IPS-20b (cell line): ENCODE measurements around the gene BCL7A.
"Not testable (repeated sequence)": the region's sequence is repeated elsewhere in the genome, so short reads cannot be mapped to it uniquely, and the experiment has no call there.

ENCODE experiments used
- H3K27ac ChIP-seq: one replicate; pipeline ENCODE4 v1.5.1; 2013; ENCODE audit warnings: low read length
- H3K27me3 ChIP-seq: 2 replicates; pipeline ENCODE4 v1.6.1; 2013; ENCODE audit warnings: mild to moderate bottlenecking, low read length, inconsistent platforms; ENCODE audit not compliant: insufficient read depth
- H3K36me3 ChIP-seq: 2 replicates; pipeline ENCODE4 v1.6.1; 2013; ENCODE audit warnings: low read depth, mild to moderate bottlenecking, inconsistent platforms, low read length, moderate library complexity; ENCODE audit not compliant: insufficient read depth
- H3K4me1 ChIP-seq: 2 replicates; pipeline ENCODE4 v1.6.1; 2013; ENCODE audit warnings: mild to moderate bottlenecking, control low read depth, inconsistent platforms, low read length, moderate library complexity; ENCODE audit not compliant: insufficient read depth
- H3K4me3 ChIP-seq: 2 replicates; pipeline ENCODE4 v1.5.1; 2013; ENCODE audit warnings: mild to moderate bottlenecking, low read length, inconsistent platforms
- H3K9ac ChIP-seq: 2 replicates; pipeline ENCODE4 v1.6.1; 2013; ENCODE audit warnings: low read depth, mild to moderate bottlenecking, inconsistent platforms, low read length, moderate library complexity
- H3K9me3 ChIP-seq: 2 replicates; pipeline ENCODE4 v1.6.1; 2013; ENCODE audit warnings: mild to moderate bottlenecking, low read depth, low read length, inconsistent platforms; ENCODE audit not compliant: insufficient read depth

The BCL7A gene

GRCh38 chr12:122096591-122097149 lies 75.0 kb downstream of the BCL7A start:
- no peak overlapping the region for H3K4me3 ChIP-seq
- no peaks in the 10 kb centered on the region for H3K9me3 ChIP-seq
- H3K9ac ChIP-seq = no peak overlapping the region
- no peaks in the 10 kb centered on the region for H3K36me3 ChIP-seq
- H3K4me1 ChIP-seq = peaks cover 7% of the 10 kb centered on the region; the same call in 1 of the 2 replicates
- no peak overlapping the region for H3K27ac ChIP-seq
- H3K27me3 ChIP-seq = no peaks in the 10 kb centered on the region

GRCh38 chr12:122097584-122097926 lies 75.9 kb downstream of the BCL7A start:
- H3K4me3 ChIP-seq = no peak overlapping the region

GRCh38 chr12:122097927-122098756 lies 76.5 kb downstream of the BCL7A start:
- Histone ChIP-seq H3K9me3 (no peaks in the 10 kb centered on the region), H3K36me3 (no peaks in the 10 kb centered on the region), H3K27ac (no peak overlapping the region), H3K27me3 (no peaks in the 10 kb centered on the region), H3K4me1 (peaks cover 7% of the 10 kb centered on the region; the same call in 1 of the 2 replicates), H3K4me3 (no peak overlapping the region), H3K9ac (no peak overlapping the region)

More at GRCh38 chr12:122097584-122097926, 75.9 kb downstream of the BCL7A start:
- Histone ChIP-seq H3K4me1 (peaks cover 7% of the 10 kb centered on the region; the same call in 1 of the 2 replicates), H3K27me3 (no peaks in the 10 kb centered on the region), H3K9me3 (no peaks in the 10 kb centered on the region), H3K27ac (no peak overlapping the region), H3K36me3 (no peaks in the 10 kb centered on the region), H3K9ac (no peak overlapping the region)

GRCh38 chr12:122099280-122099749 lies 77.6 kb downstream of the BCL7A start:
- Histone ChIP-seq H3K4me1 (peaks cover 7% of the 10 kb centered on the region; the same call in 1 of the 2 replicates), H3K9ac (no peak overlapping the region), H3K36me3 (no peaks in the 10 kb centered on the region), H3K27ac (no peak overlapping the region), H3K9me3 (no peaks in the 10 kb centered on the region), H3K27me3 (no peaks in the 10 kb centered on the region), H3K4me3 (no peak overlapping the region)

GRCh38 chr12:122099856-122100255 lies 78.2 kb downstream of the BCL7A start:
- Histone ChIP-seq H3K4me3 (no peak overlapping the region), H3K9ac (no peak overlapping the region), H3K36me3 (no peaks in the 10 kb centered on the region), H3K9me3 (no peaks in the 10 kb centered on the region), H3K4me1 (peaks cover 7% of the 10 kb centered on the region; the same call in 1 of the 2 replicates), H3K27ac (no peak overlapping the region), H3K27me3 (no peaks in the 10 kb centered on the region)

GRCh38 chr12:122100568-122100967 lies 78.9 kb downstream of the BCL7A start:
- Histone ChIP-seq H3K9me3 (no peaks in the 10 kb centered on the region), H3K4me1 (peaks cover 7% of the 10 kb centered on the region; the same call in 1 of the 2 replicates), H3K27ac (no peak overlapping the region), H3K4me3 (no peak overlapping the region), H3K27me3 (no peaks in the 10 kb centered on the region), H3K36me3 (no peaks in the 10 kb centered on the region), H3K9ac (no peak overlapping the region)

- no peaks in the 10 kb centered on the region for H3K9me3 ChIP-seq
- H3K4me3 ChIP-seq = no peak overlapping the region
- no peaks in the 10 kb centered on the region for H3K27me3 ChIP-seq
- no peak overlapping the region for H3K27ac ChIP-seq
- H3K4me1 ChIP-seq = peaks cover 7% of the 10 kb centered on the region; the same call in 1 of the 2 replicates
- no peaks in the 10 kb centered on the region for H3K36me3 ChIP-seq
- H3K9ac ChIP-seq = no peak overlapping the region
Observed at GRCh38 chr12:122102331-122102730, 80.6 kb downstream of the BCL7A start.

GRCh38 chr12:122104844-122105243 lies 83.2 kb downstream of the BCL7A start:
- H3K4me3 ChIP-seq = no peak overlapping the region
- H3K4me1 ChIP-seq = no peaks in the 10 kb centered on the region; the same call in 1 of the 2 replicates

GRCh38 chr12:122105496-122105895 lies 83.8 kb downstream of the BCL7A start:
- not testable (repeated sequence) for H3K9me3 ChIP-seq, H3K4me1 ChIP-seq, H3K27ac ChIP-seq, H3K4me3 ChIP-seq, H3K9ac ChIP-seq, H3K36me3 ChIP-seq, H3K27me3 ChIP-seq

More at GRCh38 chr12:122104844-122105243, 83.2 kb downstream of the BCL7A start:
- Histone ChIP-seq H3K27ac (no peak overlapping the region), H3K9me3 (no peaks in the 10 kb centered on the region), H3K36me3 (no peaks in the 10 kb centered on the region), H3K9ac (no peak overlapping the region), H3K27me3 (no peaks in the 10 kb centered on the region)

GRCh38 chr12:122106843-122107242 lies 85.2 kb downstream of the BCL7A start:
- Histone ChIP-seq H3K4me1 (no peaks in the 10 kb centered on the region), H3K4me3 (no peak overlapping the region), H3K27ac (no peak overlapping the region), H3K27me3 (no peaks in the 10 kb centered on the region), H3K9me3 (no peaks in the 10 kb centered on the region), H3K36me3 (no peaks in the 10 kb centered on the region), H3K9ac (no peak overlapping the region)

GRCh38 chr12:122107261-122107660 lies 85.6 kb downstream of the BCL7A start:
- Histone ChIP-seq H3K9me3 (no peaks in the 10 kb centered on the region), H3K4me1 (no peaks in the 10 kb centered on the region), H3K4me3 (no peak overlapping the region), H3K36me3 (no peaks in the 10 kb centered on the region), H3K27me3 (no peaks in the 10 kb centered on the region), H3K27ac (no peak overlapping the region), H3K9ac (no peak overlapping the region)

GRCh38 chr12:122111089-122111641 lies 89.5 kb downstream of the BCL7A start:
- Histone ChIP-seq H3K27me3 (no peaks in the 10 kb centered on the region), H3K27ac (no peak overlapping the region), H3K4me1 (no peaks in the 10 kb centered on the region), H3K36me3 (no peaks in the 10 kb centered on the region), H3K4me3 (no peak overlapping the region), H3K9me3 (no peaks in the 10 kb centered on the region), H3K9ac (no peak overlapping the region)
